Measurements from ENCODE around the gene SRPK2.

The SRPK2 gene

GRCh38 chr7:105227391-105227790 is 161.3 kb downstream of the SRPK2 start:
- in situ Hi-C loops (cut with MboI; ENCODE audit: low pct_unique_long_range_greater_than_20kb, low sequenced_read_pairs, unreplicated experiment) = no loop called here
- DNase-seq (ENCODE audit: low spot score) = no peak
- TF ChIP-seq, protein P1, sequence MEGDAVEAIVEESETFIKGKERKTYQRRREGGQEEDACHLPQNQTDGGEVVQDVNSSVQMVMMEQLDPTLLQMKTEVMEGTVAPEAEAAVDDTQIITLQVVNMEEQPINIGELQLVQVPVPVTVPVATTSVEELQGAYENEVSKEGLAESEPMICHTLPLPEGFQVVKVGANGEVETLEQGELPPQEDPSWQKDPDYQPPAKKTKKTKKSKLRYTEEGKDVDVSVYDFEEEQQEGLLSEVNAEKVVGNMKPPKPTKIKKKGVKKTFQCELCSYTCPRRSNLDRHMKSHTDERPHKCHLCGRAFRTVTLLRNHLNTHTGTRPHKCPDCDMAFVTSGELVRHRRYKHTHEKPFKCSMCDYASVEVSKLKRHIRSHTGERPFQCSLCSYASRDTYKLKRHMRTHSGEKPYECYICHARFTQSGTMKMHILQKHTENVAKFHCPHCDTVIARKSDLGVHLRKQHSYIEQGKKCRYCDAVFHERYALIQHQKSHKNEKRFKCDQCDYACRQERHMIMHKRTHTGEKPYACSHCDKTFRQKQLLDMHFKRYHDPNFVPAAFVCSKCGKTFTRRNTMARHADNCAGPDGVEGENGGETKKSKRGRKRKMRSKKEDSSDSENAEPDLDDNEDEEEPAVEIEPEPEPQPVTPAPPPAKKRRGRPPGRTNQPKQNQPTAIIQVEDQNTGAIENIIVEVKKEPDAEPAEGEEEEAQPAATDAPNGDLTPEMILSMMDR (IDR thresholded peaks at IDR 0.05; ENCODE audit: extremely low read depth, insufficient read depth, missing control alignments) = no peak

- peak; percentile 39 for DNase-seq (ENCODE audit: low spot score)
- in situ Hi-C loops (cut with MboI; ENCODE audit: low pct_unique_long_range_greater_than_20kb, low sequenced_read_pairs, unreplicated experiment) = no loop called here
- TF ChIP-seq, protein P1 (IDR thresholded peaks at IDR 0.05; ENCODE audit: extremely low read depth, insufficient read depth, missing control alignments) = no peak
Observed at GRCh38 chr7:105224884-105225651, 163.7 kb downstream of the SRPK2 start.

DNA sequence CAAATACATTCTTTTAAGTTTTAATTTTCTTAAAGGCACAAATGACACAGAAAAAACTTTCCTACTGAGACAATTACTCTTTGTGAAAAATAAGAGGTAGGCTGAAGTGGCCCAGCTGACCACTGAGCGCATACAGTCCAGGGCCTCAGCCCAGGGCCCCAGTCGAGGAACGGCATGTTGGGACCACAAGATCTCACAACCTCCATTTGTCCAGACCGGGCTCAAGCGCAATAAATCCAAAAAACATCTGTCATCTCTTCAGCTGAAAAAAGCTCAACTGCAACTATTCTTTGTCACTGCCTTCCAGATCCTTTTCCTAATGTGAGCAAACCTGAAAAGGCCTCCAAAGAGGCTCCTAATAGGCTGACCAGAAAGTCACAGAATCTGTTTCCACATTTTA is 165.8 kb downstream of the SRPK2 start:
- TF ChIP-seq, protein P1 (IDR thresholded peaks at IDR 0.05; ENCODE audit: extremely low read depth, insufficient read depth, missing control alignments) = no peak
- no peak for DNase-seq (ENCODE audit: low spot score)
- in situ Hi-C loops (cut with MboI; ENCODE audit: low pct_unique_long_range_greater_than_20kb, low sequenced_read_pairs, unreplicated experiment) = no loop called here

- DNase-seq (ENCODE audit: low spot score) = no peak
- in situ Hi-C loops (cut with MboI; ENCODE audit: low pct_unique_long_range_greater_than_20kb, low sequenced_read_pairs, unreplicated experiment) = no loop called here
- TF ChIP-seq, protein P1 (IDR thresholded peaks at IDR 0.05; ENCODE audit: extremely low read depth, insufficient read depth, missing control alignments) = no peak
Observed at GRCh38 chr7:105219771-105220160, 169.0 kb downstream of the SRPK2 start.

DNA sequence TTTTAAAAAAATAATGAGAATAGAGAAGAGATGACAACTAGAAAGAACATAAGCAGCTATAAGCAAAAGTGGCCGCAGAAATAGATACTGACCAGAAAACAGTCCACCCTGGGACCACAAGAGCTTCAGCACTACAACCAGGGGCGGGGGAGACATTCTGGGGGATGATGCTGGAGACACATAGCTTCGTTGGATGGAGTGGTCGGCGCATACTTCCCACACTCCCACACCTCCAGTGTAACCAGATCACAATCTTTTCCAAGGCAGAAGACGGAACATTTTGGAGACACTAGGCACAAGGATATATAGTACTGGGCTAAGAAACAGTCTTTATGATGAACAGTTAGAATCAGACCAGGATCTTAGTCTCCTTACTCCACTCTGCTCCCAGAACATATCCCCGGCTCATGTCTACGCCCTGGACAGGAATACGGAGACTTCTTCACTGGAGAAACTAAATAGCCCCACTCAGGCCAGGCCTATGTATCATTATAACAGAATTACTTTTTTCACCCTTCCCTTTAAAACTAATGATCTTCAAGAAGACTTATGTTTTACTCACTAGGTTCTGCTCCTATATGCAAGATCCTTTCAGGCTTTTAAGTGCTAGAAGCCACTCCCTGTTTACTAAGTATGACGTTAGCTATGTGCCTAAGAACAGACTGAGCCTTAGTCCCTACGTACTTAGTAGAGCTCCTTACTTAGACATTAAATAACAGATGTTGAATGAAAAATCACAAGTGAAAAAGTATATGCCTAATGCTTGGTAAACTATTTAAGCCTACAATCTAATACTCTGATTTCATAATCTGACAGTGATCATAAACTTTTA is 169.6 kb downstream of the SRPK2 start:
- TF ChIP-seq, protein P1 (IDR thresholded peaks at IDR 0.05; ENCODE audit: extremely low read depth, insufficient read depth, missing control alignments) = no peak
- no peak for DNase-seq (ENCODE audit: low spot score)
- in situ Hi-C loops (cut with MboI; ENCODE audit: low pct_unique_long_range_greater_than_20kb, low sequenced_read_pairs, unreplicated experiment) = no loop called here

GRCh38 chr7:105218215-105218614 is 170.5 kb downstream of the SRPK2 start:
- TF ChIP-seq, protein P1 (IDR thresholded peaks at IDR 0.05; ENCODE audit: extremely low read depth, insufficient read depth, missing control alignments) = no peak
- no peak for DNase-seq (ENCODE audit: low spot score)
- in situ Hi-C loops (cut with MboI; ENCODE audit: low pct_unique_long_range_greater_than_20kb, low sequenced_read_pairs, unreplicated experiment) = no loop called here

Data from GM13977 (cell line).